Suprapubic skin (tissue), 4 donors: ENCODE data around the gene ALDH1L1. TPM values are rescaled to one million over a fixed set of nuclear protein-coding genes. Genes with fewer than 3 reads are reported as not detected.
A peak's percentile ranks its signal among the peaks of the same experiment; 100 is the strongest.

Experiments used
- DNase-seq, 2 donors: peaks; one replicate each; pipeline ENCODE4 v3.0.0-alpha.2; 2019; ENCODE audit warnings: low spot score in 2 of 2
- H3K27ac ChIP-seq: fragments of 200-600 bp; sonication (generic); one replicate; pipeline ENCODE4 v1.5.1; 2019
- H3K27me3 ChIP-seq: fragments of 200-600 bp; sonication (generic); one replicate; pipeline ENCODE4 v1.5.1; 2019
- H3K36me3 ChIP-seq: fragments of 200-600 bp; sonication (generic); one replicate; pipeline ENCODE4 v1.5.1; 2019
- H3K4me1 ChIP-seq: fragments of 200-600 bp; sonication (generic); one replicate; pipeline ENCODE4 v1.5.1; 2019
- H3K4me3 ChIP-seq: fragments of 200-600 bp; sonication (generic); one replicate; pipeline ENCODE4 v1.5.1; 2019; ENCODE audit warnings: mild to moderate bottlenecking
- H3K9me3 ChIP-seq: fragments of 200-600 bp; sonication (generic); one replicate; pipeline ENCODE4 v1.5.1; 2019
- EP300 ChIP-seq: sonication (generic); formaldehyde crosslinking; IDR thresholded peaks from one replicate; pipeline ENCODE4 v1.6.1; 2017; ENCODE audit warnings: antibody characterized with exemption
- POLR2A ChIP-seq, 2 donors: fragments of 450-650 bp; IDR thresholded peaks; one replicate each; pipeline ENCODE4 v1.6.1; 2017; ENCODE audit warnings: antibody characterized with exemption in 2 of 2, mild to moderate bottlenecking in 2 of 2, moderate library complexity in 2 of 2
- POLR2AphosphoS5 ChIP-seq, 3 donors: sonication (generic); formaldehyde crosslinking; IDR thresholded peaks; one replicate each; pipeline ENCODE4 v1.6.1; 2017; ENCODE audit warnings: antibody characterized with exemption in 3 of 3
- WGBS: methylation state at CpG from one replicate; pipeline ENCODE4 v1.1.5; 2018; 5-methylcytosine and 5-hydroxymethylcytosine counted together
- total RNA-seq, 4 donors: library from RNA; depleted of rRNA; stranded (reverse); fragments of >200 nt; gene quantifications; one replicate each; pipeline ENCODE4 v1.1.0, GENCODE V29; 2016
- TF ChIP-seq, protein P1 (sequence below), 2 donors: fragments of 200-600 bp in 1 of 2; fragments of 450-650 bp in 1 of 2; sonication (generic) in 1 of 2; IDR thresholded peaks; one replicate each; pipeline ENCODE4 v1.5.1; 2016 to 2019; ENCODE audit warnings: antibody characterized with exemption in 2 of 2, mild to moderate bottlenecking in 1 of 2, moderate library complexity in 1 of 2

Gene ALDH1L1
- total RNA-seq, 4 donors from 2014 or later: 5.1 to 8.5 (median 7.4) TPM

- DNase-seq: peak; percentile 29 to 57
- H3K36me3 ChIP-seq: no peaks in the 10 kb centered on the region
- WGBS: 87% methylated on average over 8 of the region's 8 CpGs
- H3K4me1 ChIP-seq: peaks cover 3% of the 10 kb centered on the region
- peaks cover 15% of the 10 kb centered on the region for H3K27me3 ChIP-seq
- TF ChIP-seq EP300 (no peak), POLR2A (IDR thresholded peaks at IDR 0.05) (no peak), POLR2AphosphoS5 (IDR thresholded peaks at IDR 0.05) (no peak)
- TF ChIP-seq, protein P1, sequence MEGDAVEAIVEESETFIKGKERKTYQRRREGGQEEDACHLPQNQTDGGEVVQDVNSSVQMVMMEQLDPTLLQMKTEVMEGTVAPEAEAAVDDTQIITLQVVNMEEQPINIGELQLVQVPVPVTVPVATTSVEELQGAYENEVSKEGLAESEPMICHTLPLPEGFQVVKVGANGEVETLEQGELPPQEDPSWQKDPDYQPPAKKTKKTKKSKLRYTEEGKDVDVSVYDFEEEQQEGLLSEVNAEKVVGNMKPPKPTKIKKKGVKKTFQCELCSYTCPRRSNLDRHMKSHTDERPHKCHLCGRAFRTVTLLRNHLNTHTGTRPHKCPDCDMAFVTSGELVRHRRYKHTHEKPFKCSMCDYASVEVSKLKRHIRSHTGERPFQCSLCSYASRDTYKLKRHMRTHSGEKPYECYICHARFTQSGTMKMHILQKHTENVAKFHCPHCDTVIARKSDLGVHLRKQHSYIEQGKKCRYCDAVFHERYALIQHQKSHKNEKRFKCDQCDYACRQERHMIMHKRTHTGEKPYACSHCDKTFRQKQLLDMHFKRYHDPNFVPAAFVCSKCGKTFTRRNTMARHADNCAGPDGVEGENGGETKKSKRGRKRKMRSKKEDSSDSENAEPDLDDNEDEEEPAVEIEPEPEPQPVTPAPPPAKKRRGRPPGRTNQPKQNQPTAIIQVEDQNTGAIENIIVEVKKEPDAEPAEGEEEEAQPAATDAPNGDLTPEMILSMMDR (IDR thresholded peaks at IDR 0.05): no peak
- H3K27ac ChIP-seq: no peak overlapping the region
- no peak overlapping the region for H3K4me3 ChIP-seq
- no peaks in the 10 kb centered on the region for H3K9me3 ChIP-seq
These were observed 42.8 kb downstream of the ALDH1L1 start for GRCh38 chr3:126137490-126138130.

DNA sequence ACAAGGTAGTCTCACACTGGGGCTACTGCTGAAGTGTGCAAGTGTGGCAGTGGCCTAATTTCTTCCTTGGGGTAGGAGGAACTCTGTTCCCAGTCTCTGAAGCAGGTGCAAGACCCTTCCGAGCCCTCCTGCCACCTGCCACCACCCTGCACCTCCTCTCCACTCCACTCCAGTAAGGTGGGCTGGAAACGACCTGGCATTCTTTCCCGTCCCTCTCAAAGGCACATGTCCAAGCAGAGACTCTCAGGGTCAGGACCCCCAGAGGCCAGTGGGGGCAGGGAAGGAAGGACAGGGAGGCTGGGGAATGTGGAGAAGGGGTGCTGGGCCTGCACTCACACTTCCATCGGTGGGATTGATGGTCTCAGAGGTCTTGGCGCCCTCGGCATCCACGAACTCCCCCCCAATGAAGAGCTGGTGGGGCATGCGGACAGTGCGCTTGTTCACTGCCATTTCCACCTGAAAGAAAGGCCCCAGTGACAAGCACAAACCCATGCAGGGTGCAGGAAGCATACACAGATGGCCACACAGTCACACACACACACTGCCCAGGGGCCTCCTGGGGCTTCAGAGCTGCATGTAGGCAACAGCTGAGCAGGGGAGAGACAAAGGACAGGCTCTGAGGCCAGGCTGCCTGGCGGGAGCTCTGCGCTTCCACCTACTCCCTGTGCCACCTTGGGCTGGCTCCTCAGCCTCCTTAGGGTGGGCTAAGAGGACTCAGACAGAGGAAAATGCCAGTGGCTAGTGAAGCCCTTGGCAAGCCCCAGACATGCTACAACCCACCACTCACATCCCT, 43.8 kb downstream of the ALDH1L1 start:
- Histone ChIP-seq H3K9me3 (no peaks in the 10 kb centered on the region), H3K36me3 (no peaks in the 10 kb centered on the region), H3K27ac (no peak overlapping the region), H3K4me1 (peaks cover 3% of the 10 kb centered on the region), H3K4me3 (no peak overlapping the region), H3K27me3 (peaks cover 15% of the 10 kb centered on the region)
- TF ChIP-seq POLR2A (IDR thresholded peaks at IDR 0.05) (no peak), EP300 (no peak), POLR2AphosphoS5 (IDR thresholded peaks at IDR 0.05) (no peak)
- TF ChIP-seq, protein P1 (IDR thresholded peaks at IDR 0.05): no peak
- peak; percentile 48 to 67 for DNase-seq
- 87% methylated on average over 9 of the region's 11 CpGs for WGBS

DNA sequence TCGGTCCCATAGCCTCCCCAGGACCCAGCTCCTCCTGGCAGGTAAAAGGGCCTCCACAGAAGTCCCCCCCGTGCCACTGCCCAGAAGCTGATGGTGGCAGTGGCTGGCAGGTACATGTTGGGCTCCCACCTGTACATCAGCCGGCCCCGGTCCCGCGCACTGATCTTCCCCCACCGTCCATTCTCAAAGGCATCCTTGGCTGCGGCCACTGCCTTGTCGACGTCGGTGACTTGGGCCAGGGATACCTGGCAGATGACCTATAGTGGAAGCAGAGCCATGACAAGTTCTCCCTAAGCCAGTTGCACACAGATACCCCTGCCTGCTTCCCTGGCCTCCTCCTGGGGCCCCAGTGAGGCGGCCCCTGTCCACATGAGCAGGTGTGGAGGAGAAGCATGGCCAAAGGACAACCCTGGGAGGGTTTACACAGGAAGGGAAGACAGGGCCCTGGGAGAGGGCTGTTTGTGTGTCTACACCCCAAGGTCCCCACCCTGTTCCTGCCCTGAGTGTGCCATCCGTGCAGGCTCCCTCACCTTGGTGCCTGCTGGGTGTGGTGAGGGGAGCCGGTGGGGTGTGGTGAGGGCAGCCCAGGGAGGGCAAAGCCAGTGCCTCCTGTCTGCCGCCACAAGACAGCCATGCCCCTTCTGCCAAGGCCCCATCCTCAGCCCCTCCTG, 44.8 kb downstream of the ALDH1L1 start:
- peaks cover 15% of the 10 kb centered on the region for H3K27me3 ChIP-seq
- 93% methylated on average over 13 of the region's 15 CpGs for WGBS
- H3K9me3 ChIP-seq: no peaks in the 10 kb centered on the region
- H3K36me3 ChIP-seq: no peaks in the 10 kb centered on the region
- H3K4me3 ChIP-seq: no peak overlapping the region
- no peak overlapping the region for H3K27ac ChIP-seq
- peaks cover 3% of the 10 kb centered on the region for H3K4me1 ChIP-seq
- peak; percentile 56 to 77 for DNase-seq
- no peak for TF ChIP-seq POLR2A (IDR thresholded peaks at IDR 0.05)
- TF ChIP-seq, protein P1 (IDR thresholded peaks at IDR 0.05): no peak
- no peak for TF ChIP-seq POLR2AphosphoS5 (IDR thresholded peaks at IDR 0.05)
- no peak for TF ChIP-seq EP300

DNA sequence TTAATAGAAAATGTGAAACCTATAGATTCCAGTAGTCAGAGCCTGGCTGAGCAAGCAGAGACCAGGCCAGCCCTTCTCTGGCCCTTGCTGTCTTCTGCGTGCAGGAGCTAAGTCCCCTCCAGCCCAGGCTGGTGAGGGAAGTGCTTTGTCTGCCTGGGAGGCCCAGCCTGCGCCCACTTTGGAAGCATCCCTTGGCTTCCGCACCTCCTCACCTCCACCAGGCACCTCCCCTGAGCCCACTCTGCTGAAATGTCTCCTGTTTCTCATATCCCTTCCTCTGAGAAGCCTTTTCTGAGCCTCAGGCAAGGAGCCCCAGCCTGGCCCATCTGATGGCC, 45.3 kb downstream of the ALDH1L1 start:
- peak in 1 of 2 donors; percentile 48 for DNase-seq
- peaks cover 15% of the 10 kb centered on the region for H3K27me3 ChIP-seq
- H3K36me3 ChIP-seq: no peaks in the 10 kb centered on the region
- no peaks in the 10 kb centered on the region for H3K9me3 ChIP-seq
- no peak overlapping the region for H3K27ac ChIP-seq
- peaks cover 3% of the 10 kb centered on the region for H3K4me1 ChIP-seq
- 94% methylated on average over 3 of the region's 3 CpGs for WGBS
- TF ChIP-seq POLR2AphosphoS5 (IDR thresholded peaks at IDR 0.05) (no peak), EP300 (no peak), POLR2A (IDR thresholded peaks at IDR 0.05) (no peak)
- TF ChIP-seq, protein P1 (IDR thresholded peaks at IDR 0.05): no peak
- no peak overlapping the region for H3K4me3 ChIP-seq
